ENCODE data around the gene GAPVD1.

GAPVD1 gene

DNA sequence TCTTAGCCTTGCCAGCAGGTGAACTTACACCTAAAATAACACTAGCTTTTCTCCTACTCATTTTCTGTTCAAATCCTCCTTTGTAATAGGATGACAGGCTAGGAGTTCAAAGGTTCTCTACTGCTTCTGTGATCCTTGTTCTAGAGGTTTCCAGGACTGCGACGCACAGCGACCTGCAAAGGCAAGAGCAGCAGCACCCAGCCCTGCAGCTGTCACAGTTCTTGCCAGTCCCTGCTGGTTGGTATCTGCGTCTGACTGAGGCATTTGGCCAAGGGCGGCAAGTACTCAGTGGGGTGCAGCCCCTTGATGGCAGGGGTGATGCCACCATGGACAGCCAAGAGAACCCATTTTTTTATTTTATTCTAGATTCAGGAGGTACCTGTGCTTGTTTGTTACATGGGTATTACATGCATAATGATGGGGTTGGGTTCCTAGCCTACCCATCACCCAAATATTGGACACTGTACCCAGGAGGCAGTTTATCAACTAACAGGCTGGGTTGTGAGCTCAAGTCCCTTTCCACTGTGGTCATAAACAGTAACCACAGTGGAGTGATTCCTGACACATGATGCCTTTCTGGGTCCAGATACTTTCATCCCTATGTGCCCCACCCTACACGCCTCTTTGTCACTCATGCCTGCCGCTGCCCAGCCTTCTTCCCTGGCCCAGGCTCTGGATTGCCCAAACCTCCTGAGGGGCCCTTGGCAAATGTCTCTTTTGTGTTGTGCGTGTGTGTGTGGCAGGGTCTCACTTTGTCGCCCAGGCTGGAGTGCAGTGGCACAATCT is 111.0 kb downstream of the GAPVD1 start:
- no peaks in the 10 kb centered on the region for H3K36me3 Mint-ChIP-seq
- no peaks in the 10 kb centered on the region for H3K9me3 Mint-ChIP-seq
- peaks cover 8% of the 10 kb centered on the region for H3K4me1 Mint-ChIP-seq
- no peak overlapping the region for H3K4me3 Mint-ChIP-seq
- H3K27me3 Mint-ChIP-seq: no peaks in the 10 kb centered on the region
- no peak overlapping the region for H3K27ac Mint-ChIP-seq

DNA sequence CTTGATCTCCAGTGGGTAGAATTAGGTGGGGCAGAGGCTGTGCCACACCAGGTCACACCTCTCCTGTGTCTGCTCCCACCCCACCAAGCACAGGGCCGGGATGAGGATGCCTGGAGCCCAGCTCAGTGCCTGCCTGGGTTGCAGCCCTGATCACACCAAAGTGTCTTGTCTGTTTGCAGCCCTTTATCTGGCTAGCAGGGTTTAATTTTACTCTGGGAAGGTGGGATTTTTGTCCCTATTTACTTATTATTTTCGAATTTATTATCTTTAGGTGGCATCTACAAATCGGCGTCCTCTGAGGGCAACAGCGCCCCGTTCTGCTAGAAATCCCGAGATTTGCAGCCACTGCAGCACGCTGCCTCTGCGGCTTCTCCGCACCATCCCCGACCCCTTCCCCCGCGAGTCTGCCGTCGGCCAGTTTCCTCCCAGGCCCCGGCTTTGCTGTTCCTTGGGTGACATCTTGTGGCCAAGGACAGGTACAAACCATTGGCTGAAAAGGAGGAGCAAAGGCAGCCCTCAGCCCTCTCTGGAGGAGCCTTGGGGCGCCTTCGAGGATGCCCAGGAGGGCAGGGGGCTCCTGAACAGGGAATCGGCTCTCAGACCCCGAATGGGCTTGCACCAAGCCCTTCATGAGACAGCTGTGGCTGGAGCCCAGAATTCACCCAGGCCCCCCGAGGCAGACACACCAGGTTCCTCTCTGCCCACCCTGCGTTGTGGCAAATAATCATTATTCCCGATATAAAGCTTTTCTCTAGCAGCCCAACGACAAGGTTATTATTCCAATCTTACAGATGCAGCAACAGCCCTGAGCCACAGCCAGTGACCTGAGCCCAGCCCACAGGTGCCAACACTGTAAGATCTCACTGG is 113.0 kb downstream of the GAPVD1 start:
- Mint-ChIP-seq H3K27me3 (peaks cover 3% of the 10 kb centered on the region), H3K36me3 (no peaks in the 10 kb centered on the region), H3K27ac (no peak overlapping the region), H3K9me3 (no peaks in the 10 kb centered on the region), H3K4me3 (no peak overlapping the region), H3K4me1 (peaks cover 8% of the 10 kb centered on the region)

DNA sequence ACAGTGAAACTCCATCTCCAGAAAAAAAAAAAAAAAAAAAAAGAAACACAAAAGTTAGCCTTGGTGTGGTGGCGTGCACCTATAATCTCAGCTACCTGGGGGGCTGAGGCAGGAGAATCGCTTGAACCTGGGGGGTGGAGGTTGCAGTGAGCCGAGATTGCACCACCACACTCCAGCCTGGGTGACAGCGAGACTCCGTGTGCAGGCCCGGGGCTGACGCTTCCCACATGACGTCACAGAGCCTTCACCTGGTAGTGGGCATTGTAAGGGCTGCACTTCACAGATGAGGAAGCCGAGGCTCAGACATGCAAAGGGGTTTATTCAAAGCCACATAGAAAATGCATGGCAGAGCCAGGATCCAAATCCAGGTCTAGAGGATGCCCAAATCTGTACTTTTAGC is 114.2 kb downstream of the GAPVD1 start:
- Mint-ChIP-seq H3K4me3 (no peak overlapping the region), H3K27ac (no peak overlapping the region), H3K36me3 (no peaks in the 10 kb centered on the region), H3K4me1 (peaks cover 8% of the 10 kb centered on the region), H3K9me3 (no peaks in the 10 kb centered on the region), H3K27me3 (peaks cover 3% of the 10 kb centered on the region)

DNA sequence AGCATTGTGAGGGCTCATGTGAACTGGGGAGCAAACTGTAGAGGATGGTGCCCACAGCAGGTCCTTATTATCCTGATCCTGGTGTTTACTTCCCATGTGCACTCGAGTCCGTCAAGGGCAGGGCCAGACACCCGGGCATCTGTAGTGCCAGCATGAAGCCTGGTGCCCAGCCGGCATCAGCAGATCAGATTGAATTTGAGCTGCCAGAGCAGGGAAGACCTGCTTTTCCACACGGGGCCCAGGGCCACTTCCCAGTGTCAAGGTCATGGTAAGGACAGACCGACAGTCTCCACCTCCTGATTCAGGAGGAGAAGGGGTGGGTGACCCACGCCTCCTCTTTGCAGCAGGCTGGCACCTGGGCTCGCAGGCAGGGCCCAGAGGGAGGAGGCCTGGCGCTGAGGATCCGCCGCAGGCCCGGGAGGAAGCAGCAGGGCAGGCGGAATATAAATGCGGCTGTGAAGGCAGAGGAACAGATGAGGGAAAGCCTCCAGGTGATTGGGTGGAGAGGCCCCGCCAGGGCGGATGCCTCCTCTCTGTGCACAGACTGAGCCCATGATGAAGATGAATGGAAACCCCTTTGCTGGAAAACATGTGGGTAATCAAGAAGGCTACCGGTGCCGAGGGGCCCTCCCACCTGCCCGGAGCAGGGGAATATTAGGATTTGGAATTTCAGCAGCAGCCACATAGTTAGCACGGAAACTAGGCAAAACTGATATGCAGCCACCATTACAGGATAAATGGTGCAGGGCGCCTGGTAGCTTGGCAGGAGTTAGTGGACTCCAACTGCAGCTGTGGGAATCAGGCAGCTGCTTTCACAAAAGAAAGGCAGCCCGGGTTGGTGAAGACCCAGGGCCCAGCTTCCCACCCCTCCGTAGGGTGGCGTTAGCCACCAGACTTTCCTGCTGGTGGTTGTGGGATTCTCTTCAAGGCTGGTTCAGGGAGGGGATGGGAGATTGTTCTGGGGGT is 114.9 kb downstream of the GAPVD1 start:
- Mint-ChIP-seq H3K9me3 (no peaks in the 10 kb centered on the region), H3K27ac (no peak overlapping the region), H3K4me3 (no peak overlapping the region), H3K4me1 (peaks cover 8% of the 10 kb centered on the region), H3K36me3 (no peaks in the 10 kb centered on the region), H3K27me3 (peaks cover 3% of the 10 kb centered on the region)

DNA sequence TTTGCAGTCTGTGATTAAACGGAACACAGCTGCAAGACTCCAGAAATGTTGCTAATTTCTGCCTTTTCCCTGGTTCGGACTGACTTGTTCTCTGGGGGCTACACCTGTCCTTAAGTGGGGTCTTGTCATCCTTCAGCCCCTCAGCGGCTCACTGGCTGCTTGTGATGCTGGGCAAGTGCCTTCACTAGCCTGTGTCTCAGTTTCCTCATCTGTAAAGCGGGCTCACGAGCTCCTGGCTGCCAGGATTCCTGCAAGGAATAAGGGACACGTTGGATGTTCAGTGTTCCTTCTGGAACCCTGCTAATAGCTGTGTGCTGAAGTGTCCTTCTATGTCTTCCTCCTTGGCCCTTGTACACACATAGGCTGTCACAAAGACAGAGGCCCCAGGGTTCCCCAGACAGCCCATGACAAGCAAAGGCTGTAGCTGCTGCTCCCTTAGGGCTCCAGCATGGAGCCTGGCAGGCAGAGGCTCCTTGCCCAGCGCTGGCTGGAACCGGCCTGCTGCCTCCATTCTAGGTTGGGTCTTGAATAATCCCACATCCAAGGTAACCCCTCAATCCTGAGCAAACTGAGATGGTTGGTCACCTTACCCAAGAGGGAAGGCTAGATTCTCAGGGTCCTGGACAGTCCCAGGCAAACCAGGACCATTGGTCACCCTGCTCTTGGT is 116.1 kb downstream of the GAPVD1 start:
- H3K9me3 Mint-ChIP-seq: no peaks in the 10 kb centered on the region
- H3K27ac Mint-ChIP-seq: no peak overlapping the region
- H3K27me3 Mint-ChIP-seq: peaks cover 3% of the 10 kb centered on the region
- H3K4me3 Mint-ChIP-seq: no peak overlapping the region
- H3K4me1 Mint-ChIP-seq: peaks cover 8% of the 10 kb centered on the region
- H3K36me3 Mint-ChIP-seq: no peaks in the 10 kb centered on the region

DNA sequence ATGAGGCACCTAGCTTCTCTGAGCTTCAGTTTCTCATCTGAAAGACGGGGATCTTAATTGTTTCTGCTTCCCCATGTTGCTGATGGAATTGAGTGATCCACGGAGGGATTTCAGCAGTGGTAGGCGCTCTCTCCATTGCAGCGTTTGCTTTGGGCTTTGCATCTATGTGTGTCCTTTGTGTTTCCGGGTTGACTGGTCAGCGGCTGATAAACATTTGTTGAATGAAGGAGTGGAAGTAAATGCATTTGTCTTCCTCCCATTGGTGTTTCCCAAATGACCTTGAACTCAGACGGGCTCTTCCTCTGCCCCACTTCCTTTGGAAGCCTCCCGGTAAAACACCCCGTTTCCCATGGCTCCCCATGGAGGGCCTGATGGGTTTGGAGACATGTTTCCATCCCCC is 117.2 kb downstream of the GAPVD1 start:
- Mint-ChIP-seq H3K36me3 (no peaks in the 10 kb centered on the region), H3K4me1 (peaks cover 8% of the 10 kb centered on the region), H3K27me3 (peaks cover 3% of the 10 kb centered on the region), H3K27ac (no peak overlapping the region), H3K4me3 (no peak overlapping the region), H3K9me3 (no peaks in the 10 kb centered on the region)

DNA sequence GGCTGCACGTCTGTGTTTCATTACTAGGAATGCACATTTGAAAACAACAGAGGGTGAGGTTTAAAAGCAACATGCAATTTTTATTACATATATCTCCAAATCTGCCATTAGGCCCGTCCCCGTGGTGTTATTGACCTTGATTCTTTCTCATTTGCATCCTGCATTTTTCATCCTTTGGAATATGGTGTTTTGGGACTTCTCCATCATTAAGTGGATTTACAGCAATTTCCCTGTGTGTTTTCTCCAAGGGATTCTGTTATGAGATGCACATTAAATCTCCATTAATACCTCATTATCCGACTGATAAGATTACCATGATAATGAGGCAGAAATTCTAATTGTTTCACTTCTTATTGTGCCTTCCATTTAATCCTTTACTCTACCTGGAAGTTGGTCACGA is 117.6 kb downstream of the GAPVD1 start:
- Mint-ChIP-seq H3K4me1 (peaks cover 8% of the 10 kb centered on the region), H3K27ac (no peak overlapping the region), H3K9me3 (no peaks in the 10 kb centered on the region), H3K4me3 (no peak overlapping the region), H3K27me3 (peaks cover 3% of the 10 kb centered on the region), H3K36me3 (no peaks in the 10 kb centered on the region)

DNA sequence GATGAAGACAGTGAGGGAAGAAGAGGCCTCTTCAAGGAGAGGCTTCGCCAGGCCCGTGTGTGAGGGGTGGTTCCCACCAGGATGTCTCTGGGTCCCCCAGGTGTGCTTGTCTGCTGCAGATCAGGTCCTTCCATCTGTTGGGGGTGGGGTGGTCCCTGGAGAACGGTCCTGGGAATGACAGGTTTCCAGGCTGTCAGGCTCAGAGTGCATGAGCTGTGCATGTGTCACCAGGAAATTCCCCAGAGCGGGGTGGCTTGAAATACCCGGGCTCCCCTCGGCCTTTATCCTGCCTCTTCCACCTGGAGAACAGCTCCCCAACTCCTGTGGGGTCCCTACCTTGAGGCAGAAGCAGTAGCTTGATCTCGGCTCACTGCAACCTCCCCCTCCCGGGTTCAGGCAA is 118.8 kb downstream of the GAPVD1 start:
- H3K27ac Mint-ChIP-seq: no peak overlapping the region
- H3K27me3 Mint-ChIP-seq: peaks cover 3% of the 10 kb centered on the region
- no peak overlapping the region for H3K4me3 Mint-ChIP-seq
- H3K9me3 Mint-ChIP-seq: no peaks in the 10 kb centered on the region
- H3K4me1 Mint-ChIP-seq: no peaks in the 10 kb centered on the region
- no peaks in the 10 kb centered on the region for H3K36me3 Mint-ChIP-seq

DNA sequence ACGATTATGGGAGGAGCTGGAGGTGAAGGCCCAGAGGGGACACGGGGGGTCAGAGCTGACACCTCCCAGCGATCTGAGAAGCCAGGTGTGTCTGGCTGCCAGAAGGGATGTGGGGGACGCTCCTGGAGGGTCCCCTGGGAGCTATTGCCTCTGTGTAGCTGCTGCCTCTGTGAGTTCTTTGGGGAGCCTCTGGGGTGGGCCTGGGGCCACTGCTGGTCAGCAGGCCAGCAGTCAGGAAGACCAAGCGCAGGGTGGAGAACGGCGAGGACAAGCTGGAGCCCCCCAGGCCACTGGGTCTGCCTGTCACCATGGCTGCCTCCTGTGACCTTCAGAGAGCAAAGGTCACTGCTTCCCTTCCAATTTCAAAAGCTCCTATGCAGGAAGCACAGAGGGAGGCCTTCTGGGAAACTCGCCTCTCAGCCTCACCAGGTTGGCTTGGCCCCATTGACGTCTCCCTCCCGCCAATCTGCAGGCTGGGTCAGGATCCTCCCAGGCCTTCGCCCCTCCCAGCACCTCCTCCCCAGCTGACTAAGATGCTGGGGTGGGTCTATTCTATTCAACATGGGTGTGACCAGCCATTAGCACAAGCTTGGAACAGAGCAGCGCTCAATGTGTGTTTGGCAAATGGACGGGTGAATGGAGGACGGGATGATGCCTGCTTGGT is 126.4 kb downstream of the GAPVD1 start:
- Mint-ChIP-seq H3K4me3 (no peak overlapping the region), H3K27me3 (no peaks in the 10 kb centered on the region), H3K36me3 (no peaks in the 10 kb centered on the region), H3K4me1 (no peaks in the 10 kb centered on the region), H3K9me3 (no peaks in the 10 kb centered on the region), H3K27ac (peak overlapping the region; percentile 1)

DNA sequence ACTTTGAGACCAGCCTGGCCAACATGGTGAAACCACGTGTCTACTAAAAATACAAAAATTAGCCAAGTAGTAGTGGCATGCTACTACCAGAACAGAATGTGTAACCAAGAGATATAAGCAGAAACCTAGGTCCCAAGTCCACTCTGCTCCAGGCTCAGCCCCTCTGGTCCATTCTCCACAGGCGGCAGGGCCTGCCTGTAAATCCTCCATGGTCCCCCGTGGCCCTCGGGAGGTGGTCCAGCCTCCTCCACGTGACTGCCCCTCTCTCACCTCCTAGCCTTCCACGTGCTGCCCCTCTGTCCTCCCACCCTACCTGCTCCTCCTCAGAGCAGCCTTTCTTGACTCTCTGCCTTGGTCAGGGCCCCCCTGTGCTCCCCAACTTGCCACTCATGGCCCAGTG is 127.4 kb downstream of the GAPVD1 start:
- Mint-ChIP-seq H3K4me3 (no peak overlapping the region), H3K4me1 (no peaks in the 10 kb centered on the region), H3K27me3 (no peaks in the 10 kb centered on the region), H3K27ac (no peak overlapping the region), H3K9me3 (no peaks in the 10 kb centered on the region), H3K36me3 (no peaks in the 10 kb centered on the region)

DNA sequence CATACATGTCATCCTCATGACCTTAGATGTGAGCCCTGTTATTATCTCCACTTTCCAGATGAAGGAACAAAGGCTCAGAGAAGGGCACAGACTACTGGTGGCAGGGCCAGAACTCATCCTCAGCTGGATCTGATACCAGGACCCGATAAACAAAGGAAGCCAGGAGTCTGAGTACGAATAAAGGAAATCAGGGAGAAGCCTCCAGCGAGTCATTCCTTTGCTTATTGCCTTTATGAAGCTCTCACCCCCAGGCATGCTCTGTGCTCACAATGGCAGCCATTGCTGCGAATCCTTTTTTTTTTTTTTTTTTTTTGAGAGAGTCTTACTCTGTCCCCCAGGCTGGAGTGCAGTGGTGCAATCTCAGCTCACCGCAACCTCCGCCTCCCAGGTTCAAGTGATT is 130.1 kb downstream of the GAPVD1 start:
- Mint-ChIP-seq H3K27me3 (no peaks in the 10 kb centered on the region), H3K27ac (no peak overlapping the region), H3K4me1 (no peaks in the 10 kb centered on the region), H3K9me3 (no peaks in the 10 kb centered on the region), H3K4me3 (no peak overlapping the region), H3K36me3 (no peaks in the 10 kb centered on the region)

DNA sequence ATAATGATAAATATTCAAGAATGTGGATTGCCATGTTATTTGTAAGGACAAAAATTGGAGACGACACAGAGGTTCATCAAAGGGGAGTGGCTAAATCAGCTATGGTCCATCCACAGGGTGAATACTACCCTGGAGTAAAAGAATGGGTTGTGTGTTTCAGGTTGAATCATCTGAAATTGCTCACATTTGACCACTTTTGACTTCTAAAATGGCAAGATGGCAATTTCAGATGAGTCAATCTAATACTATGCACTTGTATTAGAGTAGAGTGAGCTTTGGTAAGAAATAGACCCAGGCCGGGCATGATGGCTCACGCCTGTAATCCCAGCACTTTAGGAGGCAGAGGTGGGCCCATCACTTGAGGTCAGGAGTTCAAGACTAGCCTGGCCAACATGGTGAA is 131.8 kb downstream of the GAPVD1 start:
- Mint-ChIP-seq H3K36me3 (no peaks in the 10 kb centered on the region), H3K27me3 (no peaks in the 10 kb centered on the region), H3K4me3 (no peak overlapping the region), H3K27ac (no peak overlapping the region), H3K4me1 (no peaks in the 10 kb centered on the region), H3K9me3 (no peaks in the 10 kb centered on the region)

DNA sequence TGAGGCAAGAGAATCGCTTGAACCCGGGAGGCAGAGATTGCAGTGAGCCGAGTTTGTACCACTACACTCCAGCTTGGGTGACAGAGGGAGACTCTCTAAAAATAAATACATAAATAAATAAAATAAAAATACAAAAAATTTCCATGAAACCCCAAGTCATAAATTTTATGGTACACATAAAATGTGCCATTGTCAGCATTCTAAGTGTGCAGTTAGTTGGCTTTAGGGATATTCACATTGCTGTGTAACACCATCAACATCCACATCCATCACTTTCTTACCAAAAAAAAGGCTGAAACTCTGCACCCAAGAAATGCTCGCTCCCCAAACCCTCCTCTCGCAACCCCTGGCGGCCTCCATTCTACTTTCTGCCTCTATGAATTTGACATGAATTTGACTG is 135.2 kb downstream of the GAPVD1 start:
- Mint-ChIP-seq H3K36me3 (no peaks in the 10 kb centered on the region), H3K27ac (no peak overlapping the region)

DNA sequence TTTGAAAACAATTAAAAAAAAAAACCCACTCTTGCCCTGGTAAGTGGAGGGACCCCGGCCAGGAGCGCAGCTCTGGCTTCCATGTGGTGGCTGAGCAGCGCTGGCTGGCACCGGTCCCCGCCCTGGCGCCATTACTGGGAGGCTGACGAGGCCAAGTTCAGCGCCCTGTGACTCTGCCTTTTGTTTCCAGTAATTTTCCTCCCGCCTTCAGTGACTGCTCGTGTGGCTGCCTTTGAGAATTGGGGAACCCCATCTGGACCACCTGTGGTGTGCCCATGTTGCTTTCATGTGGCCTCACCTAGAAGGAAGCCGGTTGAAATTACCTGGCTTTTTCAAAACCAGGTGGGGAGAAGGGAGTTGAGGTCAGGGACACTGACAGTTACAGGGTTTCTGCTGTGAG is 136.1 kb downstream of the GAPVD1 start:
- no peaks in the 10 kb centered on the region for H3K36me3 Mint-ChIP-seq
- no peaks in the 10 kb centered on the region for H3K9me3 Mint-ChIP-seq
- H3K27me3 Mint-ChIP-seq: no peaks in the 10 kb centered on the region
- H3K4me1 Mint-ChIP-seq: no peaks in the 10 kb centered on the region
- H3K4me3 Mint-ChIP-seq: no peak overlapping the region
- no peak overlapping the region for H3K27ac Mint-ChIP-seq

More for the DNA sequence above, 135.2 kb downstream of the GAPVD1 start:
- Mint-ChIP-seq H3K9me3 (no peaks in the 10 kb centered on the region), H3K4me3 (no peak overlapping the region), H3K27me3 (no peaks in the 10 kb centered on the region), H3K4me1 (no peaks in the 10 kb centered on the region)

DNA sequence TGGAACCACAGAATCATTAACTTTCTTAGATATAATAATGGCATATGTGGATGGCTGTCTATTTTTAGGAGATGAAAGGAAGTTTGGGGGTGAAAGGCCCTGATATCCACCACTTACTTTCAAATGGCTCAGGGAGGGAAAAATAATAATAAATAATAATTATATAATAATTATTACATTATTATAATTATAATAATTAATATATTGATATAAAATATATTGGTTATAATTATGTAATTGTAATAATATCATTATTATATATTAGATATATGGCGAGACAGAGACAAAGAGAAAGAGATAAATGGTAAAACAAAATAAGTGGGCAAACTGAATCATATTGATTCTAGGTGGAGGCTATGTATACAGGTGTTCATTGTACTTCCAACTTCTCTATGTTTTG is 136.6 kb downstream of the GAPVD1 start:
- Mint-ChIP-seq H3K4me3 (no peak overlapping the region), H3K36me3 (no peaks in the 10 kb centered on the region), H3K27me3 (no peaks in the 10 kb centered on the region), H3K4me1 (no peaks in the 10 kb centered on the region), H3K9me3 (no peaks in the 10 kb centered on the region), H3K27ac (no peak overlapping the region)

All from activated naive CD4-positive, alpha-beta T cell treated with anti-CD3 and anti-CD28 coated beads, Interleukin-2, amount 50 U/mL, for 24 hours (primary cell).